ENCODE data around the gene CAPS. TPM values are rescaled to one million over a fixed set of nuclear protein-coding genes. Genes with fewer than 3 reads are reported as not detected.

The CAPS gene
- total RNA-seq, 1 experiment from 2014 or later, result 2.3 TPM

DNA sequence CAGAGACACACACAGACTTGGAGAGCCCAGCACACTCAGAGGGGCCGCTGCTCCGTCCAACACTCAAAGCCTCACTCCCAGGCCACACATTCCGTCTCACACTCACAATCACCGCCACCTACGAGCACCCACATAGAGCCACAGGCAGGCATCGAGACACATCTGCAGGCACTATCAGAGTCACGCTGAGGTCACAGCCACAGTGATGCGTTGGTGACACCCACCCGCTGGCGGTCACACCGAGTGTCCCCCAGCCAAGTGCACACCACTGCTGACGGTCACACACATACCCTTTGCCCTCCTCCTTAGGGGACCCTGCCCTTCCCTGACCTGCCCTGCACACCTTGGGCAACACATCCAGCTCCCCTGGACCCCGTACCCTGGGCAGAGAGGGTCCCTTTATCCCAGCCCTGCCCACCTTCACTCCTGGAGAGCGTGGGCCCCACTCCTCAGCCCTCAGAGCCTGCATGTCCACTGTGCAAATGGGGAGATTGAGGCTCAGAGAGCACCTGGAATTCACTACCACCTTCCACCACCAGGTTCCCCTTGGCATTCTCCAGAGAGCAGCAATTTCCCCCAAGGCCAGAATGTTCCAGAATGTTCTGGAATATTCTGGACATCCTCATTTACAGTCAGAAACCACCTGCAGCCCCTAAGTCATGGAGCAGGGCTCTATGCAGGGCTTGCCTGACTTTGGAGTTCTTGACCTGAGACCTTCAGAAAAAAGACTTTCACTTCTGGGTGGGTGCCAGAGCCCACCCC, 49.1 kb upstream of the CAPS start:
- Histone ChIP-seq H3K56ac (ENCODE audit: insufficient read length, low read depth, low read length) (no peak overlapping the region), H2BK120ac (ENCODE audit: low read depth, low read length, poor library complexity, severe bottlenecking) (no peak overlapping the region), H4K5ac (ENCODE audit: insufficient read length, low read depth, low read length) (no peak overlapping the region), H4K20me1 (ENCODE audit: control insufficient read depth, insufficient read depth, insufficient read length) (no peaks in the 10 kb centered on the region), H2AK5ac (ENCODE audit: insufficient read length, low read length) (no peak overlapping the region), H3K27me3 (ENCODE audit: insufficient read depth, low read length) (no peaks in the 10 kb centered on the region), H3K23ac (ENCODE audit: insufficient read length, low read depth, low read length) (no peak overlapping the region), H3K4me2 (ENCODE audit: insufficient read depth, insufficient read length, low read length) (no peak overlapping the region), H3K9me3 (ENCODE audit: control insufficient read depth, low read depth, low read length) (no peaks in the 10 kb centered on the region), H3K9ac (ENCODE audit: extremely low read depth, insufficient read length, low read length) (no peak overlapping the region), H2AFZ (ENCODE audit: low read length) (no peak overlapping the region), H3K79me2 (ENCODE audit: insufficient read depth, low read length) (no peaks in the 10 kb centered on the region), H2BK12ac (ENCODE audit: insufficient read length, low read depth, low read length) (no peak overlapping the region), H3K23me2 (ENCODE audit: insufficient read length, low read depth, low read length, poor library complexity, severe bottlenecking) (no peaks in the 10 kb centered on the region), H3K27ac (ENCODE audit: insufficient read length, low read depth, low read length) (no peak overlapping the region), H3K18ac (ENCODE audit: insufficient read length, low read depth, low read length) (no peak overlapping the region), H2BK20ac (ENCODE audit: low read depth, low read length, poor library complexity, severe bottlenecking) (no peak overlapping the region), H3K4ac (ENCODE audit: low read depth, low read length) (no peak overlapping the region), H2BK15ac (ENCODE audit: low read depth, low read length) (no peak overlapping the region), H3T11ph (ENCODE audit: low read length) (no peak overlapping the region), H3K79me1 (ENCODE audit: insufficient read depth, low read depth, low read length, poor library complexity, severe bottlenecking) (no peaks in the 10 kb centered on the region), H3K14ac (ENCODE audit: insufficient read depth, low read length) (no peak overlapping the region), H2BK5ac (ENCODE audit: insufficient read length, low read length) (no peak overlapping the region), H4K91ac (ENCODE audit: insufficient read length, low read depth, low read length) (no peak overlapping the region), H4K8ac (replicated peaks; ENCODE audit: insufficient read length, low read depth, low read length) (no peak overlapping the region), H3K4me1 (ENCODE audit: insufficient read depth, low read length) (no peaks in the 10 kb centered on the region)
- Mint-ChIP-seq H3K4me1 (no peaks in the 10 kb centered on the region; a peak in 1 of 4 replicates), H3K27me3 (ENCODE audit: low read depth) (peaks cover 31% of the 10 kb centered on the region), H3K9me3 (no peaks in the 10 kb centered on the region), H3K27ac (peak overlapping the region in 1 of 3 experiments; percentile 86; a peak in 1 of 7 replicates), H3K4me3 (no peak overlapping the region), H3K36me3 (ENCODE audit: insufficient read depth in 1 of 3, low read depth in 3 of 3) (no peaks in the 10 kb centered on the region)
- DNase-seq, result no peak
- TF ChIP-seq, protein P1, sequence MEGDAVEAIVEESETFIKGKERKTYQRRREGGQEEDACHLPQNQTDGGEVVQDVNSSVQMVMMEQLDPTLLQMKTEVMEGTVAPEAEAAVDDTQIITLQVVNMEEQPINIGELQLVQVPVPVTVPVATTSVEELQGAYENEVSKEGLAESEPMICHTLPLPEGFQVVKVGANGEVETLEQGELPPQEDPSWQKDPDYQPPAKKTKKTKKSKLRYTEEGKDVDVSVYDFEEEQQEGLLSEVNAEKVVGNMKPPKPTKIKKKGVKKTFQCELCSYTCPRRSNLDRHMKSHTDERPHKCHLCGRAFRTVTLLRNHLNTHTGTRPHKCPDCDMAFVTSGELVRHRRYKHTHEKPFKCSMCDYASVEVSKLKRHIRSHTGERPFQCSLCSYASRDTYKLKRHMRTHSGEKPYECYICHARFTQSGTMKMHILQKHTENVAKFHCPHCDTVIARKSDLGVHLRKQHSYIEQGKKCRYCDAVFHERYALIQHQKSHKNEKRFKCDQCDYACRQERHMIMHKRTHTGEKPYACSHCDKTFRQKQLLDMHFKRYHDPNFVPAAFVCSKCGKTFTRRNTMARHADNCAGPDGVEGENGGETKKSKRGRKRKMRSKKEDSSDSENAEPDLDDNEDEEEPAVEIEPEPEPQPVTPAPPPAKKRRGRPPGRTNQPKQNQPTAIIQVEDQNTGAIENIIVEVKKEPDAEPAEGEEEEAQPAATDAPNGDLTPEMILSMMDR (conservative IDR thresholded peaks at IDR 0.05), result peak; percentile 43; the same call in 2 of the 3 replicates
- no CpG with 5 or more reads among the region's 14 CpGs for WGBS (ENCODE audit: extremely low coverage, insufficient read length, low lambda C conversion rate)
